NCI-H82 (cell line): ENCODE measurements around the gene CHRNE.

Source experiments
- DNase-seq: peaks from one replicate; lab custom pipeline; 2025; lab: John Stamatoyannopoulos, UW

The CHRNE gene

GRCh38 chr17:4903051-4903818 lies at the start of gene CHRNE:
Gene CHRNE, minus strand, starts transcription at chr17:4903098. Its CDS starts 35 bp downstream, at chr17:4903063.
- peak; percentile 99 for DNase-seq

GRCh38 chr17:4951486-4951885 lies 48.6 kb upstream of the CHRNE start:
- DNase-seq: peak; percentile 70

GRCh38 chr17:4950746-4951204 lies 47.9 kb upstream of the CHRNE start, which contains the start of gene ENO3:
Gene ENO3, plus strand, starts transcription at chr17:4951119. Its CDS starts 711 bp downstream, at chr17:4951830.
- DNase-seq: peak; percentile 91

GRCh38 chr17:4950075-4950745 lies 47.3 kb upstream of the CHRNE start:
- peak; percentile 71 for DNase-seq

GRCh38 chr17:4949321-4950074 lies 46.6 kb upstream of the CHRNE start:
- DNase-seq: peak; percentile 93

GRCh38 chr17:4948931-4949320 lies 46.0 kb upstream of the CHRNE start:
- DNase-seq: peak; percentile 93

GRCh38 chr17:4948166-4948930 lies 45.5 kb upstream of the CHRNE start, which contains the start of gene PFN1:
Gene PFN1, minus strand, starts transcription at chr17:4948530. Its CDS starts 136 bp downstream, at chr17:4948394.
- peak; percentile 94 for DNase-seq

GRCh38 chr17:4947411-4948165 lies 44.7 kb upstream of the CHRNE start:
- peak; percentile 74 for DNase-seq

- no peak for DNase-seq
Measured at GRCh38 chr17:4947010-4947410, 44.1 kb upstream of the CHRNE start.

- no peak for DNase-seq
Measured at GRCh38 chr17:4946312-4946976, 43.5 kb upstream of the CHRNE start.

GRCh38 chr17:4945944-4946280 lies 43.0 kb upstream of the CHRNE start:
- peak; percentile 20 for DNase-seq

- DNase-seq: peak; percentile 55
Measured at GRCh38 chr17:4945176-4945943, 42.5 kb upstream of the CHRNE start.

- no peak for DNase-seq
Measured at GRCh38 chr17:4944554-4945175, 41.8 kb upstream of the CHRNE start.

GRCh38 chr17:4944163-4944553 lies 41.3 kb upstream of the CHRNE start:
- no peak for DNase-seq

- DNase-seq: no peak
Measured at GRCh38 chr17:4942760-4943508, 40.0 kb upstream of the CHRNE start.

- no peak for DNase-seq
Measured at GRCh38 chr17:4941319-4941610, 38.4 kb upstream of the CHRNE start.

- no peak for DNase-seq
Measured at GRCh38 chr17:4940555-4941318, 37.8 kb upstream of the CHRNE start.
